IMR-90 (cell line): Measurements from ENCODE around the gene LRCH4. TPM values are rescaled to one million over a fixed set of nuclear protein-coding genes. Genes with fewer than 3 reads are reported as not detected.

ENCODE experiments used
- ATAC-seq: fragments of 200-7000 bp; cut with Tn5 transposase; 2 replicates; pipeline ENCODE4 v1.9.1; 2020; ENCODE audit warnings: low read depth, mild to moderate bottlenecking, moderate library complexity
- BruUV-seq: library from RNA; stranded (reverse); fragments of 400-500 nt; replicated peaks from 2 replicates; lab custom pipeline; 2021; lab: Mats Ljungman, UMichigan
- CTCF ChIA-PET: fragments of 300-600 bp; formaldehyde crosslinking; extraction: SDS; loops from one replicate; lab custom pipeline; 2021; ENCODE audit warnings: antibody characterized with exemption; lab: Yijun Ruan, JAX
- POLR2A ChIA-PET: fragments of 300-600 bp; sonication (Branson Sonifier 250); formaldehyde crosslinking; loops from one replicate; lab custom pipeline; 2022; ENCODE audit warnings: antibody characterized with exemption; ENCODE audit not compliant: unreplicated experiment; lab: Charles Lee
- DNase-seq: peaks from one replicate; pipeline ENCODE4 v3.0.0; 2013
- H2AFZ ChIP-seq: replicated peaks from 2 replicates; pipeline ENCODE3; 2013; ENCODE audit warnings: low read length, mild to moderate bottlenecking; ENCODE audit not compliant: poor library complexity
- H2AK5ac ChIP-seq: 2 replicates; pipeline ENCODE4 v1.6.1; 2013; ENCODE audit warnings: low read depth, low read length, inconsistent platforms
- H2AK9ac ChIP-seq: replicated peaks from 2 replicates; pipeline ENCODE3; 2013; ENCODE audit warnings: mild to moderate bottlenecking, low read depth, low read length, moderate library complexity; ENCODE audit not compliant: poor library complexity
- H2BK120ac ChIP-seq: 2 replicates; pipeline ENCODE4 v1.6.1; 2013; ENCODE audit warnings: low read depth, low read length, inconsistent platforms
- H2BK15ac ChIP-seq: 3 replicates; pipeline ENCODE4 v1.6.1; 2013; ENCODE audit warnings: low read depth, low read length, inconsistent platforms
- H2BK20ac ChIP-seq: 2 replicates; pipeline ENCODE4 v1.6.1; 2013; ENCODE audit warnings: low read depth, mild to moderate bottlenecking, inconsistent platforms, low read length, moderate library complexity
- H2BK5ac ChIP-seq: 2 replicates; pipeline ENCODE4 v1.6.1; 2013; ENCODE audit warnings: mild to moderate bottlenecking, low read depth, low read length, inconsistent platforms; ENCODE audit not compliant: poor library complexity, severe bottlenecking
- H3K14ac ChIP-seq: replicated peaks from 2 replicates; pipeline ENCODE4 v1.6.1; 2013; ENCODE audit warnings: low read depth, low read length, inconsistent platforms
- H3K18ac ChIP-seq: 2 replicates; pipeline ENCODE4 v1.6.1; 2013; ENCODE audit warnings: low read depth, low read length, control low read depth
- H3K23ac ChIP-seq: 2 replicates; pipeline ENCODE4 v1.6.1; 2013; ENCODE audit warnings: low read depth, low read length, inconsistent platforms
- H3K27ac ChIP-seq: 2 replicates; pipeline ENCODE4 v1.5.1; 2013; ENCODE audit warnings: mild to moderate bottlenecking, control low read depth, low read length; ENCODE audit not compliant: insufficient read depth
- H3K27me3 ChIP-seq: 2 replicates; pipeline ENCODE4 v1.6.1; 2013; ENCODE audit warnings: low read length; ENCODE audit not compliant: control insufficient read depth, insufficient read depth
- H3K36me3 ChIP-seq: 2 replicates; pipeline ENCODE4 v1.6.1; 2013; ENCODE audit warnings: low read length, mixed read lengths; ENCODE audit not compliant: control insufficient read depth, insufficient read depth
- H3K4ac ChIP-seq: 2 replicates; pipeline ENCODE4 v1.6.1; 2013; ENCODE audit warnings: low read depth, low read length, inconsistent platforms
- H3K4me1 ChIP-seq: 2 replicates; pipeline ENCODE4 v1.6.1; 2013; ENCODE audit warnings: low read length, mixed read lengths; ENCODE audit not compliant: control insufficient read depth, insufficient read depth
- H3K4me2 ChIP-seq: 2 replicates; pipeline ENCODE4 v1.6.1; 2013; ENCODE audit warnings: low read depth, mild to moderate bottlenecking, control low read depth, low read length, moderate library complexity
- H3K4me3 ChIP-seq: 2 replicates; pipeline ENCODE4 v1.5.1; 2013; ENCODE audit warnings: low read depth, mild to moderate bottlenecking, control low read depth, low read length, moderate library complexity; ENCODE audit not compliant: insufficient read depth
- H3K56ac ChIP-seq: 2 replicates; pipeline ENCODE4 v1.6.1; 2013; ENCODE audit warnings: low read length, inconsistent platforms; ENCODE audit not compliant: insufficient read depth; ENCODE audit errors: extremely low read depth
- H3K79me1 ChIP-seq, 2 experiments: 2 replicates each; pipeline ENCODE4 v1.6.1; 2013; ENCODE audit warnings: low read length in 2 of 2, inconsistent platforms in 1 of 2, low read depth in 1 of 2
- H3K9ac ChIP-seq: 2 replicates; pipeline ENCODE4 v1.6.1; 2013; ENCODE audit warnings: low read depth, low read length, control low read depth
- H3K9me1 ChIP-seq: 2 replicates; pipeline ENCODE4 v1.6.1; 2013; ENCODE audit warnings: low read length, inconsistent platforms; ENCODE audit not compliant: insufficient read depth
- H3K9me3 ChIP-seq: 2 replicates; pipeline ENCODE4 v1.6.1; 2013; ENCODE audit warnings: low read length; ENCODE audit not compliant: control insufficient read depth, insufficient read depth
- H4K20me1 ChIP-seq: 2 replicates; pipeline ENCODE4 v1.6.1; 2013; ENCODE audit warnings: low read length, inconsistent platforms; ENCODE audit not compliant: insufficient read depth
- H4K5ac ChIP-seq: 2 replicates; pipeline ENCODE4 v1.6.1; 2013; ENCODE audit warnings: mild to moderate bottlenecking, low read depth, low read length, control low read depth
- H4K8ac ChIP-seq, 2 experiments: 2 replicates each; pipeline ENCODE4 v1.6.1; 2013; ENCODE audit warnings: low read depth in 2 of 2, low read length in 2 of 2, control low read depth in 1 of 2, inconsistent platforms in 1 of 2
- H4K91ac ChIP-seq: 2 replicates; pipeline ENCODE4 v1.6.1; 2013; ENCODE audit warnings: low read depth, low read length, inconsistent platforms; ENCODE audit not compliant: insufficient read depth
- BHLHE40 ChIP-seq: fragments of 150-350 bp; IDR thresholded peaks from 2 replicates; pipeline ENCODE4 v1.6.1; 2016; ENCODE audit warnings: mild to moderate bottlenecking, low read depth, low read length
- MAZ ChIP-seq: IDR thresholded peaks from 2 replicates; pipeline ENCODE4 v1.6.1; 2012; ENCODE audit warnings: low read depth, mild to moderate bottlenecking, low read length, improper control_type of control experiment, moderate library complexity, borderline replicate concordance
- WGBS, 2 experiments: methylation state at CpG; one replicate each; pipeline versions ENCODE4 v1.1.5 to v1.1.7; 2013; ENCODE audit warnings: missing lambda C conversion rate in 2 of 2; ENCODE audit not compliant: insufficient read length in 1 of 2; ENCODE audit errors: extremely low coverage in 2 of 2; 5-methylcytosine and 5-hydroxymethylcytosine counted together
- dilution Hi-C: fragments of 300-500 bp; cut with HindIII; formaldehyde crosslinking; loops from one replicate; pipeline ENCODE4 v1.14.3; 2018; ENCODE audit warnings: low sequenced_read_pairs; ENCODE audit not compliant: unreplicated experiment
- in situ Hi-C: fragments of 300-500 bp; cut with MboI; formaldehyde crosslinking; loops from 3 replicates; pipeline ENCODE4 v1.14.3; 2019; ENCODE audit warnings: low sequenced_read_pairs, inconsistent platforms, mixed read lengths
- intact Hi-C: fragments of 100-400 bp; cut with micrococcal nuclease; formaldehyde crosslinking; loops from 2 replicates; pipeline ENCODE4 v1.10.0; 2022
- polyA plus RNA-seq, 3 experiments: library from polyadenylated mRNA; depleted of rRNA; stranded (reverse); fragments of >200 nt; gene quantifications; 2 replicates each; pipeline ENCODE4 v1.2.3, GENCODE V29; 2012; ENCODE audit warnings: low replicate concordance in 1 of 3
- total RNA-seq: library from RNA; depleted of rRNA; stranded (reverse); fragments of >200 nt; gene quantifications from 2 replicates; pipeline ENCODE4 v1.2.3, GENCODE V29; 2012

LRCH4 gene
- total and polyA plus RNA-seq, 2 of the 4 experiments (the other 2 are of a cell fraction): 5.0 to 41.3 TPM

GRCh38 chr7:100546129-100546925 is 39.6 kb downstream of the LRCH4 start:
- 0 out of 2 replicates have a peak, but pooled peaks have one; percentile 29 for TF ChIP-seq BHLHE40
- TF ChIP-seq MAZ: no peak
- BruUV-seq: no TSS peak
- CTCF ChIA-PET: interaction anchor here (0.5 to 0.9 kb wide), 4 partner anchors 14 to 81 kb away, joined by 3 to 4 read pairs (median 3); no protein-coding TSS in a partner anchor
- Histone ChIP-seq H2BK120ac (peak overlapping the region; percentile 58), H3K9me3 (no peaks in the 10 kb centered on the region), H3K79me1 (peaks cover 18 to 47% of the 10 kb centered on the region in 2 experiments), H3K14ac (peak overlapping the region; percentile 44), H3K4me3 (no peak overlapping the region), H2BK5ac (peak overlapping the region; percentile 76), H2BK15ac (peak overlapping the region; percentile 93), H3K9ac (peak overlapping the region; percentile 63), H2AFZ (peak overlapping the region; percentile 87), H4K8ac (peak overlapping the region; percentile 83 to 94), H2BK20ac (peak overlapping the region; percentile 70), H4K91ac (peak overlapping the region; percentile 77), H3K4ac (peak overlapping the region; percentile 70), H4K5ac (peak overlapping the region; percentile 65), H3K27ac (peak overlapping the region; percentile 49), H4K20me1 (no peaks in the 10 kb centered on the region), H3K18ac (peak overlapping the region; percentile 94), H3K56ac (peak overlapping the region; percentile 58; the same call in 1 of the 2 replicates), H3K27me3 (no peaks in the 10 kb centered on the region), H2AK9ac (peak overlapping the region; percentile 30), H3K4me2 (peak overlapping the region; percentile 57), H3K23ac (peak overlapping the region; percentile 67), H3K36me3 (no peaks in the 10 kb centered on the region; the same call in 1 of the 2 replicates), H3K9me1 (peaks cover 27% of the 10 kb centered on the region), H2AK5ac (peak overlapping the region; percentile 82), H3K4me1 (peaks cover 28% of the 10 kb centered on the region)
- dilution Hi-C loops: no loop called here
- in situ Hi-C loops: no loop called here
- 0% methylated on average over 4 of the region's 10 CpGs; no CpG with 5 or more reads in 1 of the 2 experiments for WGBS, 2 experiments
- intact Hi-C loops: loop anchor here (5.0 kb wide), 2 partner anchors 54 to 69 kb away; partner anchors contain the start of gene TSC22D4
- ATAC-seq (peak; percentile 25), DNase-seq (no peak)
- POLR2A ChIA-PET: no interaction called here
